Measurements from ENCODE around the gene CACNA1C.

DNA sequence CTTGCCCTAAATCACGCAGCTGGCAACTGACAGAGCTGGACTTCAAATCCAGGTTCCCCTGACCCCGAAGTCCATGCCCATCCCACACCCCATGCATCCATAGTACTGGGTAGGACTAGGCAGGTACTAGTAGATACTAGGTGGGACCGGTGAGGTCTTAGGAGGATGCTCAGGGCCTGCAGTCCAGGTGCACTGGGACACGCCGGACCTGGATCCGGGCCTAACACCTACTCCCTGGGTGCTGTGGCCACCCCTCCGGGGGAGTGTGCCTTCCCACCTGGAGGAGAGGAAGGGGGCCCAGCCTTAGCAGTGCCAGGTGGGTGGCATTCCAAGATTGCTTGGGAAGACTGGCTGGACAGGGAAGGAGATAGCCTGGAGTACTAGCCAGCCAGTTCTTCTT lies 64.8 kb downstream of the CACNA1C start:
- TF ChIP-seq CTCF (conservative IDR thresholded peaks at IDR 0.05 in 1 of 2, IDR thresholded peaks at IDR 0.05 in 1 of 2; ENCODE audit: low read depth in 1 of 2, low read length in 2 of 2) (no peak), EZH2 (IDR thresholded peaks at IDR 0.05; ENCODE audit: low read length, missing control alignments) (no peak)
